IMR-90 (cell line): ENCODE results near the gene RUNX2.

ENCODE experiments used
- BHLHE40 ChIP-seq: fragments of 150-350 bp; IDR thresholded peaks from 2 replicates; pipeline ENCODE4 v1.6.1; 2016; ENCODE audit warnings: mild to moderate bottlenecking, low read depth, low read length
- CEBPB ChIP-seq: IDR thresholded peaks from 2 replicates; pipeline ENCODE4 v1.6.1; 2012; ENCODE audit warnings: low read depth, low read length, improper control_type of control experiment
- CTCF ChIP-seq: conservative IDR thresholded peaks from 2 replicates; pipeline ENCODE4 v1.5.1; 2012; ENCODE audit warnings: mild to moderate bottlenecking, low read depth, low read length, improper control_type of control experiment
- FOS ChIP-seq: fragments of 150-350 bp; IDR thresholded peaks from 2 replicates; pipeline ENCODE4 v1.6.1; 2016; ENCODE audit warnings: low read depth, low read length
- MAFK ChIP-seq: IDR thresholded peaks from 2 replicates; pipeline ENCODE4 v1.6.1; 2012; ENCODE audit warnings: low read depth, low read length, improper control_type of control experiment
- MAZ ChIP-seq: IDR thresholded peaks from 2 replicates; pipeline ENCODE4 v1.6.1; 2012; ENCODE audit warnings: low read depth, mild to moderate bottlenecking, low read length, improper control_type of control experiment, moderate library complexity, borderline replicate concordance
- MXI1 ChIP-seq: IDR thresholded peaks from 2 replicates; pipeline ENCODE4 v1.6.1; 2012; ENCODE audit warnings: low read depth, mild to moderate bottlenecking, low read length, moderate library complexity, borderline replicate concordance
- POLR2A ChIP-seq: IDR thresholded peaks from 2 replicates; pipeline ENCODE4 v1.6.1; 2012; ENCODE audit warnings: mild to moderate bottlenecking, low read depth, low read length
- RAD21 ChIP-seq: IDR thresholded peaks from 2 replicates; pipeline ENCODE4 v1.6.1; 2012; ENCODE audit warnings: low read length, improper control_type of control experiment
- RCOR1 ChIP-seq: IDR thresholded peaks from 2 replicates; pipeline ENCODE4 v1.6.1; 2012; ENCODE audit warnings: mild to moderate bottlenecking, low read length, improper control_type of control experiment; ENCODE audit not compliant: insufficient replicate concordance
- RFX5 ChIP-seq: IDR thresholded peaks from 2 replicates; pipeline ENCODE4 v1.8.0; 2012; ENCODE audit warnings: low read depth, mild to moderate bottlenecking, low read length, moderate library complexity
- SMC3 ChIP-seq: fragments of 150-350 bp; IDR thresholded peaks from 2 replicates; pipeline ENCODE4 v1.6.1; 2016; ENCODE audit warnings: low read depth, mild to moderate bottlenecking, antibody characterized with exemption, low read length, moderate library complexity
- TF ChIP-seq, protein P1 (sequence below): fragments of 150-350 bp; IDR thresholded peaks from 2 replicates; pipeline ENCODE4 v1.6.1; 2017; ENCODE audit warnings: mild to moderate bottlenecking, antibody characterized with exemption, low read length, low read depth

DNA sequence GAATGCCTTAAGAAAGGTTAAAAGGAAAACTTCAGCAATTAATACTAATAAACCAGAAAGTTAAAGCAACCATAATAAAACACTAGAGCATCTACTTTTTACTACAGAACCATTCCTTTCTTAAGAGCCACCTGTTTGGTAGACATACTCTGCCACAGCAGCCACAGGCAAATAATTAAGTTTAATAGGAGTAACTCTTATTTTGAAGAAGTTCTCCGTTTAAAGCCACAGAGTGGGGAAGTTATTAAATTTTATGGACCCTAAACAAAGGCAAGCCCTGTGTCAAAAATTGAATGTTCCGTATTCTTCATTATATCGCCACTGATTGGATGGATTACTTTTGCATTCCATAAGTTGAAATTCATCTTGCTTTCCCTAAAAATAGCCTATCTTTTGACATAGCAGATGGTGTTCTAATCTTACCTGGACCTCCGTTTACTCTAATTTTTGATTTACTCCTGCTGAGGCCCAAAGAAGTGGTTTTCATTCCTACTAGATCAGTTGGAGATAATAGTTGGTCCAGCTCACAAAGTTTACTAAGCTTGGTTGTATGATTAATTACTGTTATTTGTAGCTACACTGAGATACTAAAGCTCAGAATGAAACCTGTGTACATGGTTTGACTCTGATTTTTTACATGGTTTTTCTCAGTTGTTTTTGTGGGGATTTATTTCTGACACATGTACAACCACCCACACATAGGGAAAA lies 190.0 kb downstream of the RUNX2 start:
- TF ChIP-seq CTCF (no peak), MAFK (no peak), POLR2A (no peak), RAD21 (no peak), CEBPB (no peak), SMC3 (no peak), FOS (no peak), MAZ (no peak), RCOR1 (no peak), MXI1 (no peak), RFX5 (no peak), BHLHE40 (no peak)
- TF ChIP-seq, protein P1, sequence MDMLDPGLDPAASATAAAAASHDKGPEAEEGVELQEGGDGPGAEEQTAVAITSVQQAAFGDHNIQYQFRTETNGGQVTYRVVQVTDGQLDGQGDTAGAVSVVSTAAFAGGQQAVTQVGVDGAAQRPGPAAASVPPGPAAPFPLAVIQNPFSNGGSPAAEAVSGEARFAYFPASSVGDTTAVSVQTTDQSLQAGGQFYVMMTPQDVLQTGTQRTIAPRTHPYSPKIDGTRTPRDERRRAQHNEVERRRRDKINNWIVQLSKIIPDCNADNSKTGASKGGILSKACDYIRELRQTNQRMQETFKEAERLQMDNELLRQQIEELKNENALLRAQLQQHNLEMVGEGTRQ, result no peak
